ENCODE data around the gene CUX1.

Gene CUX1

DNA sequence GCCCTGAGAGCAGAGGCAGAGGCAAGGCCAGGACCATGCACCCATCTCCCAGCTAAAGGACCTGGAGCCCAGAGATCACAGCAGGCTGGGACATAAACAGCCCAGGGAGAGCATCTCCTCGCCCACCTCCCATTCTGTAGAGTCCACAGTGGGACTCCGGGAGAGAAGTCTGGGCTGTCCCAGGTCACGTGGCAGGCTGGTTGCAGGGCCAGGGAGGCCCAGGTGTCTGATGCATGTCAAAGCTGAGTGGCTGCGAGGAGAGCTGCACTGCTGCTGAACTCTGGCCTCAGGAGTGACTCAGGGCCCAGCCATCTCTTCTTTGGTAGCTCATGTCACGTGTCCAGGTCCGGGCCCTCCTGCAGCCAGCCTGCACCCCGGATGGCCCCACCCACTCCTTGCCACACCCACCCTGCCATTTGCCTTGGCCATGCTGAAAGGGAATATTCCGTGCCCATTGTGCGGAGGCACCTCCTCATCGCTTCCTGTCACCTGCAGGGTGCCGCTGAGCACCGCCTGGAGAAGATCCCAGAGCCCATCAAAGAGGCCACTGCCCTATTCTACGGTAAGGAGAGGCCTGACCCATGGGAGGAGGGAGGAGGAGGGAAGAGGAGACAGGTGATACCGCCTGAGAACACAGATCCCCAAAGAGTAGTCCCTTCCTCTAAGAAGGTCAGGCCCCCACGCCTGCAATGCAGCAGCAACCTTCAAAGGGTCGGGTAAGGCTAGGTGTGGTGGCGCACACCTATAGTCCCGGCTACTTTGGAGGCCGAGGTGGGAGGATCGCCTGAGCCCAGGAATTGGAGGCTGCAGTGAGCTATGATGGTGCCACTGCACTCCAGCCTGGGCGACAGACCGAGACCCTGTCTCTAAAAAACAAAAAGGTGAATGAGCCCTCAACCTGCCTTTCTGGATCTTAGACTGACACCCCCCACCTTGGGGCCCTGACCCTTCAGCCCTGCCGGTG, 456.6 kb downstream of the CUX1 start:
- in situ Hi-C loops (cut with MboI; ENCODE audit: low sequenced_read_pairs), result loop anchor here (25.0 kb wide), 1 partner anchor 912 kb away; the partner anchor contains the start of gene COL26A1

DNA sequence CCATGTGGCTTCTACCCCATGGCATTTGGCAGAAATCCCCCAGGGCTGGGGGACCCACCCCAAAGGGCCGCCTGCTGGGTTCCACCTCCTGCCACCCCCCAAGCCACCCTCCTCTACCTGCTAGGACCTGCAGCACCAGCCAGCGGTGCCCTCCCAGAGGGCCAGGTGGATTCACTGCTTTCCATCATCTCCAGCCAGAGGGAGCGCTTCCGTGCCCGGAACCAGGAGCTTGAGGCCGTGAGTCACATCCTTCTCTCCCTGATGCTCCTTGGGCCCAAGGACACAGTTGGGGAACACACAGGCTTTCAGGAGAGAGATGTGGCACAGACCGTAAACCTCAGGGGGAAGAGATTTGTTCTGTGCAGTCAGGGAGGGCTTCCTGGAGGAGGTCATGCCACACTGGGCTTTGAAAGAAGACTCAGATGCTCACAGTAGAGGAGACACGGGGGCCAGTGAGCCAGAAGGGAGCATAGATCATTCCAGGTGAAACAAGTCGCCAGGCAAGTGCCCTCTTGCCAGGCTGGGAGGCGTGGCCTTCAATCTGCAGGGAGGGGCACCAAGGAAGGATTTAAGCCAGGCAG, 457.8 kb downstream of the CUX1 start:
- in situ Hi-C loops (cut with MboI; ENCODE audit: low sequenced_read_pairs), result loop anchor here (5.0 kb wide), 1 partner anchor 117 kb away; no protein-coding TSS in a partner anchor

DNA sequence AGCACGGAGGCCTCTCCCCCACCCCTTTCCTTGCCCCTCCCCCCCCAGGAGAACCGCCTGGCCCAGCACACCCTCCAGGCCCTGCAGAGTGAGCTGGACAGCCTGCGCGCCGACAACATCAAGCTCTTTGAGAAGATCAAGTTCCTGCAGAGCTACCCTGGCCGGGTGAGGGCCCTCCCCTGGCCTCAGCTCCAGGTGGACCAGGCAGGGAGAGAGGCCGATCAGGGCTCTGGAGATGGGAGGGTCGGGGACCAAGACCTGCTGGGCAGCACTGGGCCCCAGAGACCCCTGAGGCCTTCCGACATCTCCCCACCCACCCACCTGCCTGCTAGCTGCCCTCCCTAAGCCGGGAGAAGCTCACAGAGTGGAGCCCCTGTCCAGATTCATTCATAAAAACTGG, 460.5 kb downstream of the CUX1 start:
- in situ Hi-C loops (cut with MboI; ENCODE audit: low sequenced_read_pairs), result loop anchor here (5.0 kb wide), 1 partner anchor 114 kb away; no protein-coding TSS in a partner anchor

DNA sequence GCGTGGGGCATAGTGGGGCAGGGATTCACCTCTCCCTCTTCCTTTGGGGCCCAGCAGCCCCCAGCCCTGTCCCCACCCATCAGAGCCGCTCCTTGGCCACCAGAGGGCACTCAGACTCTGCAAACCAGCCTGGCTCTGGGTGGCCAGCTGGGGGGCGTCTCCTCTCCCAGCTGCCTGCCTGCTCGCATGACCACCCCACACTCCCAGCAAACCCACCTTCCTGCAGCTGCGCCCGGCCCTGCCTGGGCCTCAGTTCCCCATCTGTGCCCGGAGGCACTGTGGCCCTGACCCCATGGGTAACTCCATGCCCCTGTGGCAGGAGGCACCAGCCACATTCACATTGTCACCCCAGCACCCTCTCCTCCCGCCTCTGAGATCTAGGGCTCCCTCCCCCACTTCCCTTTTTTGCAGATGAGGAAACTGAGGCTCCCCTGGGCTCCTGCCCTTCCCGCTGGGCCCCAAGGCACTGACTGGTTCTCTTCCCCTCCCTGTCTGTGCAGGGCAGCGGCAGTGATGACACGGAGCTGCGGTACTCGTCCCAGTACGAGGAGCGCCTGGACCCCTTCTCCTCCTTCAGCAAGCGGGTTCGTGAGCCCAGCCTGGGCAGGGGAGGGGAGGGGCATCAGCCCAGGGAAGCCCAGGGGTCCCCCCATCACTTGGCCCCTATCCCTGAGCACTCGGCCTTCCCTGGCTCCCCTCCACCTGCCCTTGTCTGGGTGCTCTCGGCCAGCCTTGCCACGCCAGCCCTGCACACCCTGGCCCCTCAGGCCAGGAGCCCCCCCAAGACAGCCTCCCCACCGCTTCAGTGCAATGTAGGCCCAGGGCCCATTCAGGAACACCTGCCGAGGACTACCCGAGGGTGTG, 462.3 kb downstream of the CUX1 start:
- in situ Hi-C loops (cut with MboI; ENCODE audit: low sequenced_read_pairs), result loop anchor here (5.0 kb wide), 1 partner anchor 113 kb away; no protein-coding TSS in a partner anchor

DNA sequence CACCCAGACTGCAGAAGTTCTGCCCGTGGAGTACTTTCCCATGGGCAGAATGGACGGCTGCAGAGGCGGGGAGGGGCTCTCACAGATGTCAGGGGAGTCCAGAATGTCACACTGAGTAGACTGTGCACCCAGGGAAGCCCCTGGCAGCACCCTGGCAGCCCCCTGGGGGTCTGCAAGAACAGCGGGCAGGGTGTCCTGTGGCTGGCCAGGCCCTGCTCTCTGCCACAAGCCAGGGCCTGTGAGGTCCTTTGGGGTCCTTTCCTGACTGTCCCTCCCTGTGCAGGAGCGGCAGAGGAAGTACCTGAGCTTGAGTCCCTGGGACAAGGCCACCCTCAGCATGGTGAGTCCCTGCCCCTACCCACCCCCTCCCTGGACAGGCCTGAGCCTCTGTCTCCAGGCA, 463.1 kb downstream of the CUX1 start:
- in situ Hi-C loops (cut with MboI; ENCODE audit: low sequenced_read_pairs), result no loop called here

DNA sequence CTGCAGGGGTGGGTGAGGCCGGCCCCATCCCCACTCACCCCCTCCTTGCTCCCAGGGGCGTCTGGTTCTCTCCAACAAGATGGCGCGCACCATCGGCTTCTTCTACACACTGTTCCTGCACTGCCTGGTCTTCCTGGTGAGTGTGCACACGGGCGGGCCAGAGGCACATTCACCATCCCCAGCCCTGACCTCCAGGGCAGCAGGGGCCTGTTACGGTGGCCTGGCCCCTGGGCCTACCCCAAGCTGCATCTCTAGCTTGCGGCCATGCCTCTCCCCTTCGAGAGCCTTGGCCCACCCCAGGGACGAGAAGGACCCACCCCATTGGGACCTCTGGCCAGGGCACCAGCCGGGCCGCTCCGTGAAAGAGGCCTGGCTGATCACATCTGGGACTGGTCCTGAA, 464.4 kb downstream of the CUX1 start:
- in situ Hi-C loops (cut with MboI; ENCODE audit: low sequenced_read_pairs), result no loop called here

DNA sequence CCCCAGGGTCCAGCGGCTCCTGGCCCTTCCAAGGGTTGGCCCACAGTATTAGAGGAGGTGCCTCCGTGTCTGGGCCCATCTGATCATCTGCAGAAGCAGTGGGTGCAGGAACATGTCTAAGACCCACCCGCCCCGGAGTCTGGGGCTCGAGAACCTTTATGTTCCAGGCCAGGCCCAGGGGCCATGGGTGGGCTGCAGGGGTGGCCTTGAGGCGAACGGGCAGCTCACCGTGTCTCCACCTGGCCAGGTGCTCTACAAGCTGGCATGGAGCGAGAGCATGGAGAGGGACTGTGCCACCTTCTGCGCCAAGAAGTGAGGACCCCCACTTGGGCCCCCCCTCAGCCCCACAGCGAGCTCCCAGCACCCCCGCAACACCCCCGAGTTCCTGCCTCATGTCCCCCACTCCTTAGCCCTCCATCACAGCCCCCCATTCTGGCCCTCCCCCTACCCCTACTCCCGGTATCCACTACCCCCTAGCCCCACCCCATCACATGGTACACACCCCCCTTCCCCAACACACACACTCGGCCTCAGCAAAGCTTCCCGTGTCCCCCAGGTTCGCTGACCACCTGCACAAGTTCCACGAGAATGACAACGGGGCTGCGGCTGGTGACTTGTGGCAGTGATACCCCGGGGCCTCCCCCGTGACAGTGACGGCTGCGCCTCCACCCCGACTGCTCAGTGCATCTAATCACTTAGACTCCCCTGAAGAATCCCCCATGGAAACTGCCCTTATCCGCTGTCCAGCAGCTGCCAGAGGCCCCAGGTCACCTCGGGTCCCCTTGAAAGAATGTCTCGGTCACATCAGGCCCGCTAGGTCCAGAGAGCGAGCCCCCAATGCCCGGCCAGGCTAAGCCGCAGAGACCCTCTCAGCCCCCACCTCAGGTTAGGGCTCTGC, 465.3 kb downstream of the CUX1 start:
- in situ Hi-C loops (cut with MboI; ENCODE audit: low sequenced_read_pairs), result no loop called here

DNA sequence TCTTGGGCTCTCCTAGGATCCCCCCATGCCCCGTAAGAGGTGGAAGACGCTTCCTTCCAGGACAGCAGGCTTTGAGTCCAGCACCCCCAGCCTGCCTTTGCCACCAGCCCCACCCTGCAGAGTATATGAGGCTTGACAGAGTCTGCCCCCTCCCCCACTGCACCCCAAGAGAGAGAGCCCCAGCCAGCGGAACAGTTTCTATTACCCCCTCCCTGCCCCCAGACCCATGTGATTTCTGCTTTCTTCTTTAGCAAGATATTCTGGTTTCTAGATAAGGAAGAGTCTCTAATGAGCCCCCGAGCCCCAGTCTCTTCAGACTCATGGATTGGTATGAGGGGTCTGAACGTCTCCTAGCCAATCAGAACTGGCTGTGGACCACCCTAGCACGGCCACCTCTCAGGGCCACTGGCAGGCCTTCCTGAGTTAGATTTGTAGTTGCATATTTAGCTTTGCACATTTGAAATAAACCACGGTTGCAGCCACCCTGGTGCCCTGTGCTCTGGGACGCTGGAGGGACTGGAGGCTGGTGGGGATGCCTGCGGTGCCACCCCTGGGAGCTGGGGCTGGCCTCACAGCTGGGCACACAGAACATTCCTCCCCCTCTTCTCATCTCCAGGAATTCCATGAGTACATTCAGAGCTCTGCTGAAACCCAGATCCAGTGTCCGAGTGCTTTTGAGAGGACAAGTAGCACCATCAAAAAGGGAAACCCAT, 466.2 kb downstream of the CUX1 start:
- in situ Hi-C loops (cut with MboI; ENCODE audit: low sequenced_read_pairs), result no loop called here

DNA sequence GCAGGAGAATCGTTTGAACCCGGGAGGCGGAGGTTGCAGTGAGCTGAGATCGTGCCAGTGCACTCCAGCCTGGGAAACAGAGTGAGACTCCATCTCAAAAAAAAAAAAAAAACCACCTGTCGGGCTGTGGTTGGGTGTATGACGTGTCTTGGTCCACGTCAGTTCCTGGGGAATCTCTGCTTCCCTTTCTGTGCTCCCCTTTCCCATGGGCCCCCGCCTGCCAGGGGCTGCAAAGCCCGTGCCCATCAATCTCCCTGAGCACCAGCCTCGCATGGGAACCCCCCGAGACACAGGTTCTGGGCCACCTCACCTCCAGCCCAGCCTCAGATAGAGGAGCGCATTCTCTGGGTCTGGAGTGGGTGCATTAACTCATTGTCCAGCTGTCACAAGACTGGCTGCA, 467.0 kb downstream of the CUX1 start:
- in situ Hi-C loops (cut with MboI; ENCODE audit: low sequenced_read_pairs), result no loop called here

DNA sequence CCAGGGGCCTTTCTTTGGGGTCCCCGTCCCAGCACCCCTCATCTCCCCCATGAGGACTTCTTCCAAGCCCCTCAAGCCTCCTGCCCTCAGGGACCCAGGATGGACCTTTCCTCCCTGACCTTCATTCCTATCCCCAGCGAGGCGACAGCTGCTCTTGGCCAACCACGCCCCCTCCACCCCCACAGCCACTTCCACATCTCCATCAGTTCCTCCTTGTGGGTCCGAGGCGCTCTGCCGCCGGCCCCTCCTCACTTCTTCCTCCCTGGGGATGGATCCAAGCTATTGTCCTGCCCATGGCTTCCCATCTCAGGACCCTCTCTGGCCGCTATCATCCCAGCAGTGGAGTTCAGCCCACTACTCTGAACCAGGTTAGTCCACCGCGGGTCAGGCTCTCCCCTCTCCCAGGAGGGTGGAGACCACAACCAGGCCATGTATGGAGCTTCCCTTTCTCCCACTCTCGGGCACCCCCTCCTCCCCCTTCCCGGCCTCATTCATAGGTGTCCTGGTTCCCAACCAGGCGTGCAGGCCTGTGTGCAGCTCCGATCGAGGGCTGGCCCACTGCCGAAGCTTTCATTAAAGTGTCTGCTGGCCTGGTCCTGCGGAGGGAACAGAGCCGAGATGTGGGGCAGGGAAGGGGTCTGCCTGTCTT, 467.6 kb downstream of the CUX1 start:
- in situ Hi-C loops (cut with MboI; ENCODE audit: low sequenced_read_pairs), result no loop called here

DNA sequence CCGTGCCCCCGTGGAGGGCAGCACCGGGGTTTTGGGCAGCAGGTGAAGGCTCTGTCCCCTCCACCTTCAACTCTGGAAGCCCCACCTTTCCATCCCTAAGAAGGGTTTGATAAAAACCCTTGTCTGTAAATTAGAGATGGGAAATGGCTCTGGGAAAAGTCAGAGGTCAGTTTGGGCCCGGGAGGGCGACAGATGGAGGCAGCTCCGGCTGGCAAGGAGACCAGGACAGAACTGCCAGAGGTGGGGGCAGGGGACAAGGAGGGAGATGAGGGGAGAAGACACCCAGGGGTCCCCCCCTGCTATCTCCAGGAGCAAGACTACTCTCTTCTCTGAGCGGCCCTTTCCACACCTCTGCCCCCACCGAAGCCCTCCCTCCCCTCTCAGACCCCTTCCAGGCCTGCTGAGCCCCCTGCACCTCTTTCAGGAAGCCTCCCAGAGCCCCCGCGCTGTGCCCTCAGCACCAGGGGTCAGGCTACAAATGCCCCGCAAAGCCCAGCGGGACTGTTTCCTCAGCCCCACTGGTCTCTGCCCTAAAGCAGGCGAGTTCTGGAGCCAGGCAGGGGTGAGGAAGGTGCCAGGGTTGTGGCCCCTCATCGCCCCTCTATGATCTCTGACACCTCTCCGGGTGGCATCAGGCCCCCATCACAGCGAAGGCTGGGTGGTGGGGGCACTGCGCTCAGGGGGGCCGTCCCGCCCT, 468.3 kb downstream of the CUX1 start:
- in situ Hi-C loops (cut with MboI; ENCODE audit: low sequenced_read_pairs), result no loop called here

DNA sequence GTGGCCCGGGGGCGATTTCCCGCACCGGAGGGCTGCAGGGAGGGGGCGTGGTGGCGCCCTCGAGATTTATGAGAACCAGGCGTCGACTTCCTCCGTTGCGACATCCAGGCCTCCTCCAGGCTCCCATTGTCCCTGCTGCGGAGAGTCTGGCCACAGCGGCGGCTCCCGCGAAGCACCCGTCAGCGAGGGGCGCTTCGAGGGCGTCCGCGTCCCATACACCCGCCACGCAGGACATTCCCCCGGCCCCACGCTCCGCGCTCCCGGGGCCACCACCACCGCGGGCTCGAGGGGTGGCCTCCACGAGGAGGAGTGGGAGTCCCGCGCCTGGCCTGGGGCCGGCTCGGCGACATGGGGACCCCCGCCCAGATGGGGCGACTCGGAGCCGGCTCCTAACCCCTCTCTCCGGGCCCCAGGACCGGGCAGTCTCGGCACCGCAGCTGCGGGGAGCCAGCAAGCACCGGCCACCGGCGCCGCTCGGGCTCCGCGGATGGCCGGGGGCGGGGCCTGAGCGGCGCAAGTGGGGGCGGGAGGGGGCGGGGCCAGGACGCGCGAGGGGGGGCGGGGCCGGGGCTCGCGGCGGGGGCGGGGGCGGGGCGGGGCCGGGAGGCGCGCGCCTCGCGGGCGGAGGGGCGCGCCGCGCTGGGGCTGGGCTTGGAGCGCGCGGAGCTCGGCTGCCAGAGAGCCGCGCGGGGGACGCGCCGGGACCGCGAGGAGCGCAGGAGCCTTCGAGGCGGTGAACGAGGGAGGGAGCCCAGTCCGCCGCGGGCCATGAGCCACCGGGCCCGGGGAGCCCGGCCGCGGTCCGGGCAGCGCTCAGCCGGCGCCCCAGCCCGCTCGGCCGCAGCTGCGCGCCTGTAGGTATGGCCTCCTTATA, 469.0 kb downstream of the CUX1 start, which contains the start of gene SH2B2:
SH2B2 (plus strand) TSS at position 632 of the 874 bp plus-strand sequence. CDS start 13,683 bp downstream, outside the sequence.
- in situ Hi-C loops (cut with MboI; ENCODE audit: low sequenced_read_pairs), result no loop called here

DNA sequence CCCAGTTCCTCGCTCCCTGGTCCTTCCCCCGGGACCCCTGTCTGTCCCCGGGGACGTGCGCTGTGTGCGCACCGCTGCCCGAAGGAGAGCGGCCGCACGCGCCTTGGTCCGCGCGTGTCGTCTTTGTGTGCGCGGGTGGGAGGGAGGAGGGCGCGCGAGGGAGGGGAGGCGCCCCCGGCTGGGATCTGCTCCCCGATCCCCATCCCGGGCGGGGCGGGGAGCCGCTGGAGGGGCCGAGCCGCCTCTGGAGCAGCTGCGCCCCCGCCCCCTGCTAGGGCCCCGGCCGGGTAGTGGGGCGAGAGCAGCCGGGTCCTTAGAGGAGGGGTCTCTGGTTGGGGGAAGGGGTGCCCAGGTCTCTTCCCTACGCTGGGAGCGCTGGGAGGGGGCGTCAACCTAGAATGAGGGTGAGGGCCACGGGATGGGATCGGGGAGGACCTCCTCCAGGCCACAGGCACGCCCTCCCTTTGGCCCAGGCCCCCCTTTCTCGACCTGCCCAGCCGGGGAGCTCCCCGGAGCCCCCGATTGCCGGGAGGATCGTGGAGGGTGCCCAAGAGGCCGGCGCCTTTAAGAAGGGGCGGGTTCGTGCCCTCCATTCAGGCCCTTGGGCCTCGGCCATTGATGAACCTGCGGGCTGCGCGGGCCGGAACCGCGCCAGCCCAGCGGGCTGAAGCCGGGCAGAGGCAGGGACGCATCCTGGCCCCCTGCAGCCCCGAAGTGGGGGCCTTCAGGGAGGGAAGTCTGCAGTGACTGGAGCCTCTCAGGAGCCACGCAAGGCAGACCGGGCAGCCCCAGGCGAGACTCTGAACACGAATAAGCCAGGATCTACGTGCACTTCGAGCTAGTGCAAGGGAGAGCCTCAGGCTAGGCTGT, 469.9 kb downstream of the CUX1 start:
- in situ Hi-C loops (cut with MboI; ENCODE audit: low sequenced_read_pairs), result no loop called here

DNA sequence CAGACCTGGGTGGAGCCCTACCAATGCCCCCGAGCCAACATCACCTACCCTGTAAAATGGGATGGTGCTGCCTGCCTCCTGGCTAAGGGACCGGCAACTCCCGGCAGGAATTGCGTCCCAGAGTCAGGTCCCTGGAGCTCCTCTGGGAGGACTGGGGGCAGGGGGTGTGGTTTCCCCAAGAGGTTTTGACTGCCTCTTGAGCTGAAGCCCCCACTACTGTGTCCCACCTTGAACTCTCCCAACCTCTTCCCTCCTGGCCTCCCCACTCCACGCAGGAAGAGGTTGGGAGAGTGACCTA, 470.5 kb downstream of the CUX1 start:
- in situ Hi-C loops (cut with MboI; ENCODE audit: low sequenced_read_pairs), result no loop called here

DNA sequence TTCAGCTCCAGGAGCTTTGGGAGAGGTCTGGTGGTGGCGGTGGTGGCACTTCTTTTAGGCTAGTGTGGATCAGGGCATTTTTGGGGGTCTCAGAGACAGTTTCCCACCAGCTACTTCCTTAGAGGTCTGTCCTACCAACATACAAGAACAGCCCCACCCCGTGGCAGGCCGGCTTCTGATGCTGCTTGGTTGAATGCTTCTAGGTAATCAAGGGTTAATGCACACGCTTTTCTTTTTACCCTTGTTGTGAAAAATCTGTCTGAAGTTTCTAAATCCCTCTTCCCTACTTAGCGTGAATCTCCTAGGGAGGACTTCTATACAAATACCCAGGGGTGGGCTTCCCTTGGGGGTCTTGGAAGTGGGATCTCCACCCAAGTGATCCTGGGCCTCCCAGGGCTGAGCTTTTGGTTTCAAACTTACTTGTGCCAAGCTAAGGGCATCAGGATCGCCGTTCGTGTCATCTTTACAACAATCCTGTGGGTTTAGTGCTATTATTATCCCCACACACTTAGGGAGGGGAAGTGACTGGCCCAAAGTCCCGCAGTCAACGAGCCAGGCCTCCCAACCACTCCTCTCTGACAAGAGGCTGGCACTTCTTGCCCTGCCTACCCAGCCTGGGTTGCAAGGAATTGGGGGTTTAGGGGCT, 471.0 kb downstream of the CUX1 start:
- in situ Hi-C loops (cut with MboI; ENCODE audit: low sequenced_read_pairs), result no loop called here

DNA sequence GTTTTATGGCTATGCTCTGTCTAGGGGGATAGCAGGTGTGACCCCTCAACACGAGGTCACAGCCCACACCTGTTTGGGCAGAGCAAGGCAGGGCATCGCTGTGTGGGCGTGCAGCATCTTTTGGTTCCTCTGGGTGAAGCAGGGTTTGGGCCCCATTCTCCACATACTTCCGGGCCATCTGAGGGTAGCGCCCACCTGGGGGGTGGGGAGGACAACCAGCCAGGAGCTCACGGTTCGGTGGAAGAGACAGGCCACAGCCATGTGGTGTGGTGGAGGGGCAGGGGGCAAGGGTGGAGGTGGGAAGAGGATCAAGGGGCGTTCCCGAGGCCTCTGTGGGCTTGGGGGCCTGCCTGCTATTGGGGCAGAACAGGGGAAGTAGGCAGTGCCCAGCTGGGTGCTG, 471.6 kb downstream of the CUX1 start:
- in situ Hi-C loops (cut with MboI; ENCODE audit: low sequenced_read_pairs), result no loop called here
